IMR-90 (cell line): ENCODE measurements around the gene FUBP3. TPM values are rescaled to one million over a fixed set of nuclear protein-coding genes. Genes with fewer than 3 reads are reported as not detected.

Experiments used
- ATAC-seq: fragments of 200-7000 bp; cut with Tn5 transposase; 2 replicates; pipeline ENCODE4 v1.9.1; 2020; ENCODE audit warnings: low read depth, mild to moderate bottlenecking, moderate library complexity
- BruUV-seq: library from RNA; stranded (reverse); fragments of 400-500 nt; replicated peaks from 2 replicates; lab custom pipeline; 2021; lab: Mats Ljungman, UMichigan
- CTCF ChIA-PET: fragments of 300-600 bp; formaldehyde crosslinking; extraction: SDS; loops from one replicate; lab custom pipeline; 2021; ENCODE audit warnings: antibody characterized with exemption; lab: Yijun Ruan, JAX
- POLR2A ChIA-PET: fragments of 300-600 bp; sonication (Branson Sonifier 250); formaldehyde crosslinking; loops from one replicate; lab custom pipeline; 2022; ENCODE audit warnings: antibody characterized with exemption; ENCODE audit not compliant: unreplicated experiment; lab: Charles Lee
- DNase-seq: peaks from one replicate; pipeline ENCODE4 v3.0.0; 2013
- H2AFZ ChIP-seq: replicated peaks from 2 replicates; pipeline ENCODE3; 2013; ENCODE audit warnings: low read length, mild to moderate bottlenecking; ENCODE audit not compliant: poor library complexity
- H2AK5ac ChIP-seq: 2 replicates; pipeline ENCODE4 v1.6.1; 2013; ENCODE audit warnings: low read depth, low read length, inconsistent platforms
- H2AK9ac ChIP-seq: replicated peaks from 2 replicates; pipeline ENCODE3; 2013; ENCODE audit warnings: mild to moderate bottlenecking, low read depth, low read length, moderate library complexity; ENCODE audit not compliant: poor library complexity
- H2BK120ac ChIP-seq: 2 replicates; pipeline ENCODE4 v1.6.1; 2013; ENCODE audit warnings: low read depth, low read length, inconsistent platforms
- H2BK15ac ChIP-seq: 3 replicates; pipeline ENCODE4 v1.6.1; 2013; ENCODE audit warnings: low read depth, low read length, inconsistent platforms
- H2BK20ac ChIP-seq: 2 replicates; pipeline ENCODE4 v1.6.1; 2013; ENCODE audit warnings: low read depth, mild to moderate bottlenecking, inconsistent platforms, low read length, moderate library complexity
- H2BK5ac ChIP-seq: 2 replicates; pipeline ENCODE4 v1.6.1; 2013; ENCODE audit warnings: mild to moderate bottlenecking, low read depth, low read length, inconsistent platforms; ENCODE audit not compliant: poor library complexity, severe bottlenecking
- H3K14ac ChIP-seq: replicated peaks from 2 replicates; pipeline ENCODE4 v1.6.1; 2013; ENCODE audit warnings: low read depth, low read length, inconsistent platforms
- H3K18ac ChIP-seq: 2 replicates; pipeline ENCODE4 v1.6.1; 2013; ENCODE audit warnings: low read depth, low read length, control low read depth
- H3K23ac ChIP-seq: 2 replicates; pipeline ENCODE4 v1.6.1; 2013; ENCODE audit warnings: low read depth, low read length, inconsistent platforms
- H3K27ac ChIP-seq: 2 replicates; pipeline ENCODE4 v1.5.1; 2013; ENCODE audit warnings: mild to moderate bottlenecking, control low read depth, low read length; ENCODE audit not compliant: insufficient read depth
- H3K27me3 ChIP-seq: 2 replicates; pipeline ENCODE4 v1.6.1; 2013; ENCODE audit warnings: low read length; ENCODE audit not compliant: control insufficient read depth, insufficient read depth
- H3K36me3 ChIP-seq: 2 replicates; pipeline ENCODE4 v1.6.1; 2013; ENCODE audit warnings: low read length, mixed read lengths; ENCODE audit not compliant: control insufficient read depth, insufficient read depth
- H3K4ac ChIP-seq: 2 replicates; pipeline ENCODE4 v1.6.1; 2013; ENCODE audit warnings: low read depth, low read length, inconsistent platforms
- H3K4me1 ChIP-seq: 2 replicates; pipeline ENCODE4 v1.6.1; 2013; ENCODE audit warnings: low read length, mixed read lengths; ENCODE audit not compliant: control insufficient read depth, insufficient read depth
- H3K4me2 ChIP-seq: 2 replicates; pipeline ENCODE4 v1.6.1; 2013; ENCODE audit warnings: low read depth, mild to moderate bottlenecking, control low read depth, low read length, moderate library complexity
- H3K4me3 ChIP-seq: 2 replicates; pipeline ENCODE4 v1.5.1; 2013; ENCODE audit warnings: low read depth, mild to moderate bottlenecking, control low read depth, low read length, moderate library complexity; ENCODE audit not compliant: insufficient read depth
- H3K56ac ChIP-seq: 2 replicates; pipeline ENCODE4 v1.6.1; 2013; ENCODE audit warnings: low read length, inconsistent platforms; ENCODE audit not compliant: insufficient read depth; ENCODE audit errors: extremely low read depth
- H3K79me1 ChIP-seq, 2 experiments: 2 replicates each; pipeline ENCODE4 v1.6.1; 2013; ENCODE audit warnings: low read length in 2 of 2, inconsistent platforms in 1 of 2, low read depth in 1 of 2
- H3K9ac ChIP-seq: 2 replicates; pipeline ENCODE4 v1.6.1; 2013; ENCODE audit warnings: low read depth, low read length, control low read depth
- H3K9me1 ChIP-seq: 2 replicates; pipeline ENCODE4 v1.6.1; 2013; ENCODE audit warnings: low read length, inconsistent platforms; ENCODE audit not compliant: insufficient read depth
- H3K9me3 ChIP-seq: 2 replicates; pipeline ENCODE4 v1.6.1; 2013; ENCODE audit warnings: low read length; ENCODE audit not compliant: control insufficient read depth, insufficient read depth
- H4K20me1 ChIP-seq: 2 replicates; pipeline ENCODE4 v1.6.1; 2013; ENCODE audit warnings: low read length, inconsistent platforms; ENCODE audit not compliant: insufficient read depth
- H4K5ac ChIP-seq: 2 replicates; pipeline ENCODE4 v1.6.1; 2013; ENCODE audit warnings: mild to moderate bottlenecking, low read depth, low read length, control low read depth
- H4K8ac ChIP-seq, 2 experiments: 2 replicates each; pipeline ENCODE4 v1.6.1; 2013; ENCODE audit warnings: low read depth in 2 of 2, low read length in 2 of 2, control low read depth in 1 of 2, inconsistent platforms in 1 of 2
- H4K91ac ChIP-seq: 2 replicates; pipeline ENCODE4 v1.6.1; 2013; ENCODE audit warnings: low read depth, low read length, inconsistent platforms; ENCODE audit not compliant: insufficient read depth
- BHLHE40 ChIP-seq: fragments of 150-350 bp; IDR thresholded peaks from 2 replicates; pipeline ENCODE4 v1.6.1; 2016; ENCODE audit warnings: mild to moderate bottlenecking, low read depth, low read length
- CEBPB ChIP-seq: IDR thresholded peaks from 2 replicates; pipeline ENCODE4 v1.6.1; 2012; ENCODE audit warnings: low read depth, low read length, improper control_type of control experiment
- FOS ChIP-seq: fragments of 150-350 bp; IDR thresholded peaks from 2 replicates; pipeline ENCODE4 v1.6.1; 2016; ENCODE audit warnings: low read depth, low read length
- MAFK ChIP-seq: IDR thresholded peaks from 2 replicates; pipeline ENCODE4 v1.6.1; 2012; ENCODE audit warnings: low read depth, low read length, improper control_type of control experiment
- MAZ ChIP-seq: IDR thresholded peaks from 2 replicates; pipeline ENCODE4 v1.6.1; 2012; ENCODE audit warnings: low read depth, mild to moderate bottlenecking, low read length, improper control_type of control experiment, moderate library complexity, borderline replicate concordance
- NFE2L2 ChIP-seq: fragments of 150-350 bp; IDR thresholded peaks from 2 replicates; pipeline ENCODE4 v1.6.1; 2016; ENCODE audit warnings: low read depth, mild to moderate bottlenecking, low read length
- POLR2A ChIP-seq: IDR thresholded peaks from 2 replicates; pipeline ENCODE4 v1.6.1; 2012; ENCODE audit warnings: mild to moderate bottlenecking, low read depth, low read length
- RCOR1 ChIP-seq: IDR thresholded peaks from 2 replicates; pipeline ENCODE4 v1.6.1; 2012; ENCODE audit warnings: mild to moderate bottlenecking, low read length, improper control_type of control experiment; ENCODE audit not compliant: insufficient replicate concordance
- SMC3 ChIP-seq: fragments of 150-350 bp; IDR thresholded peaks from 2 replicates; pipeline ENCODE4 v1.6.1; 2016; ENCODE audit warnings: low read depth, mild to moderate bottlenecking, antibody characterized with exemption, low read length, moderate library complexity
- USF2 ChIP-seq: fragments of 150-350 bp; IDR thresholded peaks from 2 replicates; pipeline ENCODE4 v1.6.1; 2017; ENCODE audit warnings: mild to moderate bottlenecking, antibody characterized with exemption, low read length, low read depth
- WGBS, 2 experiments: methylation state at CpG; one replicate each; pipeline versions ENCODE4 v1.1.5 to v1.1.7; 2013; ENCODE audit warnings: missing lambda C conversion rate in 2 of 2; ENCODE audit not compliant: insufficient read length in 1 of 2; ENCODE audit errors: extremely low coverage in 2 of 2; 5-methylcytosine and 5-hydroxymethylcytosine counted together
- dilution Hi-C: fragments of 300-500 bp; cut with HindIII; formaldehyde crosslinking; loops from one replicate; pipeline ENCODE4 v1.14.3; 2018; ENCODE audit warnings: low sequenced_read_pairs; ENCODE audit not compliant: unreplicated experiment
- in situ Hi-C: fragments of 300-500 bp; cut with MboI; formaldehyde crosslinking; loops from 3 replicates; pipeline ENCODE4 v1.14.3; 2019; ENCODE audit warnings: low sequenced_read_pairs, inconsistent platforms, mixed read lengths
- intact Hi-C: fragments of 100-400 bp; cut with micrococcal nuclease; formaldehyde crosslinking; loops from 2 replicates; pipeline ENCODE4 v1.10.0; 2022
- polyA plus RNA-seq, 3 experiments: library from polyadenylated mRNA; depleted of rRNA; stranded (reverse); fragments of >200 nt; gene quantifications; 2 replicates each; pipeline ENCODE4 v1.2.3, GENCODE V29; 2012; ENCODE audit warnings: low replicate concordance in 1 of 3
- total RNA-seq: library from RNA; depleted of rRNA; stranded (reverse); fragments of >200 nt; gene quantifications from 2 replicates; pipeline ENCODE4 v1.2.3, GENCODE V29; 2012
- TF ChIP-seq, protein P1 (sequence below): conservative IDR thresholded peaks from 2 replicates; pipeline ENCODE4 v1.5.1; 2012; ENCODE audit warnings: mild to moderate bottlenecking, low read depth, low read length, improper control_type of control experiment
- TF ChIP-seq, protein P2 (sequence below): fragments of 150-350 bp; IDR thresholded peaks from 2 replicates; pipeline ENCODE4 v1.6.1; 2016; ENCODE audit warnings: low read depth, mild to moderate bottlenecking, low read length, moderate library complexity, borderline replicate concordance

The FUBP3 gene
- total and polyA plus RNA-seq, 2 of the 4 experiments (the other 2 are of a cell fraction) = 32.3 to 50.1 TPM

DNA sequence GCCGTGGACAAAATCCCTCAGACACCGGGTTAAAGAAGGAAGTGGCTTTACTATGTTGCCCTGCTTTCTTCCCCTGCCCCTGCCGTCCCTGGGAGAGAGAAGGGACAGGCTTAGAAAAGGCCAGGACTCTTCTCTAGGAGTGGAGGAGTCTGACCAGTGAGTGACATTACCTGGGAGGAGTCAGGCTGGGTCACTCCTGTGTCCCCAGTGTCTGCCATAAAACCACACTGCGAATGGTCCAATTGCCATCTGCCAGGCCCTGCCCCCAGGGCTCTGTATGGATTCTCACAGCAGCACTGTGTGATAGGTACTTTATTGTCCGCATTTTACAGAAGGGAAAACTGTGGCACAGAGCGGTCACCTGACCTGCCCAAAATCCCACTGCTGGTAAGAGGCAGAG, 31.3 kb upstream of the FUBP3 start:
- Histone ChIP-seq H3K36me3 (no peaks in the 10 kb centered on the region), H3K4me1 (no peaks in the 10 kb centered on the region), H4K5ac (no peak overlapping the region), H3K18ac (no peak overlapping the region), H3K4me2 (no peak overlapping the region), H3K27ac (no peak overlapping the region), H4K20me1 (no peaks in the 10 kb centered on the region), H2BK5ac (no peak overlapping the region), H3K9ac (no peak overlapping the region), H2AFZ (peak overlapping the region; percentile 4), H2BK15ac (no peak overlapping the region), H3K14ac (no peak overlapping the region), H2BK20ac (no peak overlapping the region), H3K4me3 (no peak overlapping the region), H3K4ac (no peak overlapping the region), H4K8ac (no peak overlapping the region), H2AK9ac (no peak overlapping the region), H3K27me3 (peaks cover 38% of the 10 kb centered on the region), H3K9me1 (peaks cover 2% of the 10 kb centered on the region; the same call in 1 of the 2 replicates), H3K23ac (no peak overlapping the region), H3K56ac (no peak overlapping the region), H3K9me3 (no peaks in the 10 kb centered on the region; the same call in 1 of the 2 replicates), H3K79me1 (no peaks in the 10 kb centered on the region), H2AK5ac (no peak overlapping the region), H4K91ac (no peak overlapping the region), H2BK120ac (no peak overlapping the region)
- DNase-seq (no peak), ATAC-seq (no peak)
- in situ Hi-C loops (no loop called here), intact Hi-C loops (no loop called here), dilution Hi-C loops (no loop called here)
- WGBS, 2 experiments = no CpG with 5 or more reads among the region's 6 CpGs
- CTCF ChIA-PET = no interaction called here
- POLR2A ChIA-PET = no interaction called here
- no peak for TF ChIP-seq RCOR1
- no peak for TF ChIP-seq MAZ
- no peak for TF ChIP-seq SMC3
- no peak for TF ChIP-seq CEBPB
- TF ChIP-seq, protein P1, sequence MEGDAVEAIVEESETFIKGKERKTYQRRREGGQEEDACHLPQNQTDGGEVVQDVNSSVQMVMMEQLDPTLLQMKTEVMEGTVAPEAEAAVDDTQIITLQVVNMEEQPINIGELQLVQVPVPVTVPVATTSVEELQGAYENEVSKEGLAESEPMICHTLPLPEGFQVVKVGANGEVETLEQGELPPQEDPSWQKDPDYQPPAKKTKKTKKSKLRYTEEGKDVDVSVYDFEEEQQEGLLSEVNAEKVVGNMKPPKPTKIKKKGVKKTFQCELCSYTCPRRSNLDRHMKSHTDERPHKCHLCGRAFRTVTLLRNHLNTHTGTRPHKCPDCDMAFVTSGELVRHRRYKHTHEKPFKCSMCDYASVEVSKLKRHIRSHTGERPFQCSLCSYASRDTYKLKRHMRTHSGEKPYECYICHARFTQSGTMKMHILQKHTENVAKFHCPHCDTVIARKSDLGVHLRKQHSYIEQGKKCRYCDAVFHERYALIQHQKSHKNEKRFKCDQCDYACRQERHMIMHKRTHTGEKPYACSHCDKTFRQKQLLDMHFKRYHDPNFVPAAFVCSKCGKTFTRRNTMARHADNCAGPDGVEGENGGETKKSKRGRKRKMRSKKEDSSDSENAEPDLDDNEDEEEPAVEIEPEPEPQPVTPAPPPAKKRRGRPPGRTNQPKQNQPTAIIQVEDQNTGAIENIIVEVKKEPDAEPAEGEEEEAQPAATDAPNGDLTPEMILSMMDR = no peak
- no peak for TF ChIP-seq POLR2A
- TF ChIP-seq NFE2L2 = no peak
- no peak for TF ChIP-seq USF2
- TF ChIP-seq, protein P2, sequence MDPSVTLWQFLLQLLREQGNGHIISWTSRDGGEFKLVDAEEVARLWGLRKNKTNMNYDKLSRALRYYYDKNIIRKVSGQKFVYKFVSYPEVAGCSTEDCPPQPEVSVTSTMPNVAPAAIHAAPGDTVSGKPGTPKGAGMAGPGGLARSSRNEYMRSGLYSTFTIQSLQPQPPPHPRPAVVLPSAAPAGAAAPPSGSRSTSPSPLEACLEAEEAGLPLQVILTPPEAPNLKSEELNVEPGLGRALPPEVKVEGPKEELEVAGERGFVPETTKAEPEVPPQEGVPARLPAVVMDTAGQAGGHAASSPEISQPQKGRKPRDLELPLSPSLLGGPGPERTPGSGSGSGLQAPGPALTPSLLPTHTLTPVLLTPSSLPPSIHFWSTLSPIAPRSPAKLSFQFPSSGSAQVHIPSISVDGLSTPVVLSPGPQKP = no peak
- TF ChIP-seq FOS = no peak
- TF ChIP-seq MAFK = no peak
- TF ChIP-seq BHLHE40 = no peak
- BruUV-seq = no TSS peak
